Measurements from ENCODE around the gene OSBPL1A.

The OSBPL1A gene

DNA sequence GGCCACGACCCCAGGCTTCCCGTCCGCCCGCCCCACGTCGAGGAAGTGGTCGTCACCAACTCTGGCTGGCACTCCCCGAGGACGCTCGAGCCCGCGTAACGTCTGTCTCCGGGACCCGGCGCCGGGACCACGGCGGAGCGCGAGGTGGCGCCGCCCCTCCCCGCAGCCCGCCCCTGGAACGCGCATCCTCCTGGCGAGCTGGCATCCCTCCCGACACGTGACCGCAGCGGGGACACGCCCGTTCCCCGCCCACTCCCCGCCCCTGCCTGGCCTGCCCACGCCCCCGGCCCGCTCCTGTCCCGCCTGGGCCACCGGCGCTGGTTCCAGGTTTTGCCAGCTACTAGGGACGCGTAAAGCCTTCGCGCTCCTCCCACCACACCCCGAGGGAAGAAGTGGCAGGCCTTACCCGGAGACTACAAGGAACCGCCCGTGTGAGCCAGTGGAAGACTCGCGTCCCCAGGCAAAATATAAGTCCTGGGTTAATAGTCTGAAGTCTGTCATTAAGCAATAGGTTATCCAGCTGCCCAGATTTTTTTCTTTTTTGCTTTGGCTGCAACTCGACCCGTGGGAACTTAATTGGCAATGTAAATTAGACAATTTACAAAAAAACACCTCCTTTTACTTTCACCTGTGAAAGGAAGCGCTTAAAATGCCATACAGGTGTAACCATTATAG, at the start of gene OSBPL1A:
Gene OSBPL1A (minus strand): TSS at position 131 of the 675 bp plus-strand sequence. CDS start 20,291 bp downstream, outside the sequence.
- peak; percentile 69 for DNase-seq (ENCODE audit: low read depth)

DNA sequence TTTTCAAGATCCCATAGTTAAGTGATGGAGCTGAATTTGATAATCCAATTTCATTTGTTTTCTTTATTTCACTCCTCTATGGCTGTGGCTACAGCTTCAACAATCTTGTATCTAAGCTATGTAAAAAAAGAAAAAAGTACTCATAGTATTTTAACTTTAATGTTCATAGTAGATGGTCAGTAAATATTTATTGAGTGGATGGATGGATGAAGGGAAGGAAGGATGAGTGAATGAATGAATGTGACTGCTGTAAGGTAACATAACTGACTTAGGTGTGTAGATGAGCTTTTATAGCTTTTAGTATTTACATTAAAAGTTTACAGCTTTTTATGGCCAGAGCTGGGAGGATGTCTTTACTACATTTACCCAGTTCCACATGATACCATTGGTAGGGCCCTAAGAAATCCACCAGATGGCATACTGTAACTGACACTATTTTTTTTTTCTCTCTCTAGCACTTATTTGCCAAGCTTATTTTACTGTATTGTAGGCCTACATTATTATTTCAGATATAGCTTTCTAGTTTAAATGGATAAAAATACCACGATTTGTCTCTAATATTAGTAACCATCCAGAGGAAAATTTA, 49.4 kb upstream of the OSBPL1A start:
- no peak for DNase-seq (ENCODE audit: low read depth)

GRCh38 chr18:24446453-24446852, 48.8 kb upstream of the OSBPL1A start:
- DNase-seq (ENCODE audit: low read depth) = no peak

DNA sequence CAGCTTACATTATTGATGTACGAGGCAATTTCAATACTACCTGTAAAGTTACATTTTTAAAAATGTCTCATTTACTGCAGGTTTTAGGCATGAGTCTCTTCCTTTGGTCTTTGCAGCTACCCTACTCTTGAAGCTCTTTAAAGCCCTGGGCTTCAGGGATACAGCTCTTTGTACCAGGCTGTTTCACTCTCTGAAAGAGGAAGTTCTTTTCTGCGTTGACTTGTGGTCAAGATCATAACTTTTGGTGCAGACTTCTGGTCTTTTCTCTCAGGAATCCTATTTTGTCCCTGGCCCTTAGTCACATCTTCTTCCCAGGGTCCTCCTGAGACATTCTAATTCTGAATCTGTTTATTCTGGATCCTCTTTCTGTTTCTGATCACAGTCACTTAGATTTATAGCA, 46.2 kb upstream of the OSBPL1A start:
- DNase-seq (ENCODE audit: low read depth) = no peak

GRCh38 chr18:24436939-24437338, 39.3 kb upstream of the OSBPL1A start:
- DNase-seq (ENCODE audit: low read depth) = no peak

DNA sequence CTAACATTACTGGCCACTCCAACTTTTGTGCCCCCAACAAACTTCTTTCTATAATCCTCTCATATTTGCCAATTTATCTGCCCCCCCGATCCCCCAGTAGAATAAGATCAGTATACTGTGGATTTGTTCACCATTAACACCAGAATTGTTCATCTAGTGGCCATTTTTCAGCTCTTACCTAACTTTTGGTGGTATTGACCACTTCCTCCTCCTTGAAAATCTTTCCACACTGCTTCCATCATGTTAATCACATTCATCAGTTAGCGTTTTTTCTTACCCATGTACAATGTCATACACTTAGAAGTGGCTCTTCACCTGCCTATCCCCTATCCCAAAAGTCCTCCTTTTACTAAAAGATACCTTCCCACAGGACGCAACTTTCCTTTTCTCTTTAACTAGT, 35.0 kb upstream of the OSBPL1A start:
- DNase-seq (ENCODE audit: low read depth) = no peak

GRCh38 chr18:24429188-24429587, 31.6 kb upstream of the OSBPL1A start:
- no peak for DNase-seq (ENCODE audit: low read depth)

DNA sequence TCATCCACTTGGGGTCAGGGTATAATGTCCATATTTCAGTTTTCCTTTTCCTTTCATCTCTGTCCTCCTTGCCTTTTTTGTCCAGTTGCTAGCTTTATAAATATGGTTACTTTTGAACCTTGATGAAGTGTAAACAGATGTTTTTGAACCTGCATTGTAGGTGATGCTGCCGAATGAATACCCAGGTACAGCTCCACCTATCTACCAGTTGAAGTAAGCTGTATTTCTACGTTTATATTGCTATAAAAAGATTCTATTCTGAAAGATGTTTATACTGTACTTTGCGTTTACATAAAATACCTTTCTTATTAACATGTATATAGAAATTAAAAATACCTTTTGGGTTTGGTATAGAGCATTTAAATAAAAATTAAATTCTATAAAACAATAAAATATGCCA, 31.1 kb upstream of the OSBPL1A start:
- no peak for DNase-seq (ENCODE audit: low read depth)

DNA sequence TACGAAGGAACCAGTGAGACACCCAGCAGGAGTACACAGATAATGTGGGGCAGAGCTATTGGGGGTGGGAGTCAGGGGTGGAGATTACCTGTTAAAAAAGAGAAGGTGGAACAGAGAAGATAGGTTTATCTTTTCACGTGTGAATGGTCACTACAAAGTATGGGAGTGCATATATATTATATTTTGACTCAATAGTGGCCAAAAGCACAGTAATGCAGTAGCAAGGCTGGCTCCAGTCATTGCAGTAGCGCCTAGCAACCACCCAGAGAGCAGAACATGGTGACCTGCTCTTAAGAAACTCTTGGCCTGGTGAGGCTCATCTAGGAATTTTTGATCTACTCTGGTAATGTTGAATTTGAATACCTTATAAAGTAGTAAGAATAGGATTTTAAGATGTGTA, 29.9 kb upstream of the OSBPL1A start:
- no peak for DNase-seq (ENCODE audit: low read depth)

DNA sequence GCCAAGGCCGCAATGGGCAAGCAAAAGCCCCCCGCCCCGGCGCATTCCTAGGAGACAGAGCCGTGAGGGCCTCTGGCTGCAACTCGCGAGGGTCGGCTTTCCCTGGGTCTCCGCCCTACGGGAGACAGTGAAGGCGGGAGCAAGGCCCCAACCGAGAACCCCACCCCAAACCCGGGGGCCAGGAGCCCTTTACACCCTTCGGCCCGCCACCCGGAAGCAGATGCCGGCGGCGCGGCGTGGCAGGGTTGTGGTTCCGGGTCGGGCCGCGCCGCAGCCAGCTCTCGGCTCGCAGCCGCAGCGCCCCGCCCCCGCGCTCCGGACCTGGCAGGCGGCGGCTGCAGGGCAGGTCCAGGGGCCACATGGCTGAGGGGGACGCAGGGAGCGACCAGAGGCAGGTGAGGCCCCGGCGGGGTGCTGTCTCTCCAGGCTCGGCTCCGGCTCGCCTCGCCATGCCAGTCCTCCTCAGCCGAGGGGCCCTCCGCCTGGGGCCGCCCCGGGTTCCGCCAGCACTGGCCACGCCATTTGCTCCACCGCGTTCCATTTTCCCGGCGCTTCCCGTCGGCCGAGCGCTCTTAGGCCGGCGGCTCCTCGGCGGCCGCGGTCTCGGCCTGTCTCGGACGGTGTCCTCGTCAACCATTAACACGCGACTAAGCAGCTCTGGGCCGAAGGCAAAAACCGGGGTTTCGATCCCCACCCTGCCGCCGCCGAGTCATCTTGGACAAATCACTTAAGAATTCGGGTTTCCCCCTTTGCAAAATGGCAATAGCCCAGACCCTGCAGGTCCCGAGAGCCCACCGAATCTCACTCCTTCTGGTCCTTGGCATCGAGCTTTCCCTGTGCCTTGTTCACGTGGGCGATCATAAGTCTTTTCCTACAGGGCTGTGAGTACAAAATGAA, 29.0 kb upstream of the OSBPL1A start, which contains the start of gene IMPACT:
Gene IMPACT (plus strand): TSS at position 273 of the 897 bp plus-strand sequence. CDS start 87 bp downstream, at position 360.
- DNase-seq (ENCODE audit: low read depth) = peak; percentile 18

GRCh38 chr18:24426073-24426397, 28.4 kb upstream of the OSBPL1A start:
- no peak for DNase-seq (ENCODE audit: low read depth)

GRCh38 chr18:24421831-24422230, 24.2 kb upstream of the OSBPL1A start:
- no peak for DNase-seq (ENCODE audit: low read depth)

DNA sequence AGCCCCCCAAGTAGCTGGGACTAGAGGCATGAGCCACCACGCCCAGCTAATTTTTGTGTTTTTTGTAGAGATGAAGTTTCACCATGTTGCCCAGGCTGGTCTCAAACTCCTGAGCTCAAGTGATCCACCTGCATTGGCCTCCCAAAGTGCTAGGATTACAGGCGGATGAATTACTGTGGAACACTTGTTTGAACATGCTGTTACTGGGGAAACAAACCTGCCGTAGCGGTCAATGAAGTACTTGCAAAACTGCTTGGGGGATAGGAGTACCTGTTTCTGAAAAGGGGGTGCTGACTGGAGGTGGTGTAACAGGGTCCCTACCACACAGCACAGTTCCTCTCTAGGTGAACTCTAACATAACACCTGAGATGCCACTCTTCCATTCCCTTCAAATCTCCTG, 22.9 kb upstream of the OSBPL1A start:
- no peak for DNase-seq (ENCODE audit: low read depth)

GRCh38 chr18:24417480-24417879, 19.9 kb upstream of the OSBPL1A start:
- no peak for DNase-seq (ENCODE audit: low read depth)

DNA sequence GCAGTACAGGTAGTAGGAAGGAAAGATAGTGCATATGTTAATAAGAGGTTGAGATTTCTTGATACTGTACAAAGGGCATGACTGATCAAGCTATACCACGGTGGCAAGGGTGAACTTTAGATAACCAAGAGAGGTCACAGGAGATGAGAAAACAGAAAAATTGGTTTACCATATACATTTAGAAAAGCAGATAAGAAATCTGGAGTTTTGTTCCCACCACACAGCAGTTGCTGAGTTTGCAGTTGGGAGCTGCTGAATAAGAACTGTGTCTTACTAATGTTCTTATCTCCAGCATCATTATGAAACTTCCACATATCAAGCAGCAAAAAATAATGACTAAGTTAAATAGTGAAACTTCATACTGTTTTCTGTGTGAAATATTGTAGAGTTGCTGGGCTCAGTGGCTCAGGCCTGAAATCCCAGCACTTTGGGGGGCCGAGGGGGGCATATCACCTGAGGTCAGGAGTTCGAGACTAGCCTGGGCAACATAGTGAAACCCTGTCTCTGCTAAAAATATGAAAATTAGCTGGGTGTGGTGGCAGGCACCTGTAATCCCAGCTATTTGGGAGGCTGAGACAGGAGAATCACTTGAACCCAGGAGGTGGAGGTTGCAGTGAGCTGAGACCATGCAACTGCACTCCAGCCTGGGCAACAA, 16.9 kb upstream of the OSBPL1A start:
- no peak for DNase-seq (ENCODE audit: low read depth)

DNA sequence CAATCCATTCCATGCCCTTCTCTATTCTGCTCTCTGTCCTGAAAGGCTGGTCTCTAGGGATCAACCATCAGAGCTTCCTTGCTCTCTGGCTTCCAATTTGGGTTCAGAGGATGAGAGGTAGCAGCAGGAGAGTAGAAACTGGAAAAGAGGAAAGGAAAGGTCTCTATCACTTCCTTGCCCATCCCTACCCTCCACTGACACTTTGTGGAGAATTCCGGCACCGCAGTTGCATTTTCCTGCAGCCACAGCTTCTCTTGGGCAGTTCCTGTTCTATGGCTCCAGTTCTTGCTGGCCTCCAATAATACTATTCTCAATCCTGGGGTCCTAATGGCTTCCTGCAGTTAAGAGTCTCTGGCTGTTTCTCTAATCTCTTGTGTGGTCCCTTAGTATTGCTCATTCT, 15.5 kb upstream of the OSBPL1A start:
- DNase-seq (ENCODE audit: low read depth) = no peak

DNA sequence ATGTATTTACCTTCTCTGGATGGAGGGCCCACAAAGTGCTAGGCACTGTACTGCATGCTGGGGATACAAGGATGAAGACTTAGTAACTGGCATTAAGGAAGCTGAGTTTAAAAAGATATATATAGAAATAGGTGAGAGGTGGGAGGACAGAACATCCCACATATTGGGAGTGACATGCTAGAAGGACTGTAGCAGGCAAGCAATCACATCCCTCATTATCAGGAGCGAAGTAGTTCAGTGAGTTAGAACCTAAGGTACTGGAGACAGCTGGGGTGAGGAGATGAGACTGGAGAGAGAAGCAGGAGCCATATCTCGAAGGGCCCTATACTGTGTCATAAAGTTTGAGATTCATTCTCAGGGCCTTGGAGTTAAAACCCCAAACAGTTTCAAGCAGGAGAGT, 10.9 kb upstream of the OSBPL1A start:
- no peak for DNase-seq (ENCODE audit: low read depth)

GRCh38 chr18:24404591-24404990, 7.0 kb upstream of the OSBPL1A start:
- DNase-seq (ENCODE audit: low read depth) = no peak

GRCh38 chr18:24403076-24403475, 5.5 kb upstream of the OSBPL1A start:
- no peak for DNase-seq (ENCODE audit: low read depth)

DNA sequence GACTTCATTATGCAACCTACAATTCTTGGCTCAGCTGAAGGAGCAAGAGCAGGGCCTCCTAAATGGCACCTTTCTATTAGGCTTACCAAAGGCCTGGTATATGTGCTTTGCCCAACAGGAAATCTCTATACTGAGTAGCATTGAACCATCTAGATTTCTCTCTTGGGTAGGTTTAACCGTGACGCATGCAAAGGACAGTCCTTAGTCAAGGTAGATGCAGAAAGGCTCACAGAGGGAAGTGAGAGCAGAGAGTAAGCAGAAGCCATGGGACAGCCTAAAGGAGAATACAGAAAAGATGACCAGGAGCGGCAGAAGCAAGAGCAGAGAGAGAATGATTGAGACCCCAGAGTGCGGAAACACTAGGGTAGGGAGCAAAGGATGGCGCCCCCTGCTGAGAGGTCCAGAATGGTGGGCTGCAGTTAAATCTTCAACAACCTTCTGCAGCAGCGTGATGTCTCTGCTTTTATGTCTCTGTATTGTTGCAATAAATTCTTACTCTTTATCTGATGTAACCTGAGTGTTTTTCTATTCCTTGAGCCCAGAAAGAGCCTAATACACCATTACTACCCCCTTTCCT, 4.7 kb upstream of the OSBPL1A start:
- no peak for DNase-seq (ENCODE audit: low read depth)

DNA sequence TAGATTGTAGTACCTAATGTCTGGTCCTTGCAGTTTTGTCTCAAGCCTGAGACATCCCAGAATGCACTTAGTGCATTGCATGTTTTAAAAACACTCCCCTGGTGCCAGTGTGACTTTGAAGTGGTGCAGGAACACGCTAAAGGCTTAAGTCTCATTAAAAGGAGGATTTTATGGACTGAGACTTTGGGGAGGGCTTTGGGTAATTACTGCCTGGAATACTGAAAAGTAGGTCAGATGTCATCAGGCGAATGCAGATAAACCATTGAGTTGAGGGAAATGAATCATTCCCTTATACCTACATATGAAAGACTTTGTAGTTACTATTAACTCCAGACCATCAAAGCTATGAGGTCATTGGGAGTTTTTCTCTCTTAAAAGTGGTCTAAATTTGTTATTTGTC, 3.0 kb upstream of the OSBPL1A start:
- no peak for DNase-seq (ENCODE audit: low read depth)

DNA sequence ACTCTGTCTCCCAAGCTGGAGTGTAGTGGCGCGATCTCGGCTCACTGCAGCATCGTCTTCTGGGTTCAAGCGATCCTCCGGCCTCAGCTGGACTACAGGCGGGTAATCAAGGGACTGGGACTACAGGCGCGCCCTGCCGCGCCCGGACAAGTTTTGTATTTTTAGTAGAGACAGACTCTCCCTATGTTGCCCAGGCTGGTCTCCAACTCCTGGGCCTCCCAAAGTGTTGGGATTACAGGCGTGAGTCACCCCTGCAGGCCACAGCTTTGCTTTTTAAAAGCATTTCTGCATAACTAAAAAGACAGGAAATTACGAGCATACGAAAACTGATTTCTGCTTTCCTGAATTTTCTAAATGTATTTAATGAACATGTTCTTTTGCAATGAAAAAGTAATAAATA, 916 bp upstream of the OSBPL1A start:
- DNase-seq (ENCODE audit: low read depth) = no peak

All from HS-5 (cell line).